SK-N-SH (cell line): ENCODE measurements around the gene PHPT1. TPM values are rescaled to one million over a fixed set of nuclear protein-coding genes. Genes with fewer than 3 reads are reported as not detected.

Experiments used
- CTCF ChIA-PET: fragments of 300-600, 350-600 bp; formaldehyde crosslinking; extraction: SDS; loops from one replicate; lab custom pipeline; 2021; lab: Yijun Ruan, JAX
- POLR2A ChIA-PET: fragments of 350-600 bp; sonication (Branson Sonifier 250); formaldehyde crosslinking; extraction: SDS; loops from one replicate; lab custom pipeline; 2020; ENCODE audit warnings: antibody characterized with exemption, inconsistent platforms; lab: Yijun Ruan, JAX
- DNase-seq: peaks from one replicate; pipeline ENCODE4 v3.0.0; 2012
- H2AFZ ChIP-seq: fragments of 200-600 bp; sonication (generic); 2 replicates; pipeline ENCODE4 v1.8.1; 2016; ENCODE audit warnings: antibody characterized with exemption, mild to moderate bottlenecking, low read depth
- H3F3A ChIP-seq: fragments of 200-600 bp; sonication (generic); replicated peaks from 2 replicates; pipeline ENCODE3; 2016; ENCODE audit warnings: antibody characterized with exemption, mild to moderate bottlenecking; ENCODE audit not compliant: insufficient read depth
- H3K27ac ChIP-seq, 2 experiments: fragments of 200-500 bp in 1 of 2; fragments of 200-600 bp in 1 of 2; sonication (Bioruptor generic) in 1 of 2; sonication (generic), shearing (Covaris generic) in 1 of 2; 2 replicates each; pipeline versions ENCODE4 v1.5.1 to v1.6.1; 2014 to 2016; ENCODE audit warnings: low read depth in 2 of 2, inconsistent platforms in 1 of 2, low read length in 1 of 2, mild to moderate bottlenecking in 1 of 2, mixed read lengths in 1 of 2
- H3K27me3 ChIP-seq: fragments of 200-600 bp; sonication (generic), shearing (Covaris generic); 2 replicates; pipeline ENCODE4 v1.6.1; 2016; ENCODE audit warnings: mixed run types; ENCODE audit not compliant: insufficient read depth
- H3K36me3 ChIP-seq, 2 experiments: fragments of 200-500 bp in 1 of 2; fragments of 200-600 bp in 1 of 2; sonication (Bioruptor generic) in 1 of 2; sonication (generic) in 1 of 2; replicated peaks in 1 of 2; 2 replicates each; pipeline versions ENCODE3 to v1.5.1; 2014 to 2016; ENCODE audit warnings: low read length in 1 of 2, mild to moderate bottlenecking in 1 of 2; ENCODE audit not compliant: insufficient read depth in 2 of 2, control insufficient read depth in 1 of 2
- H3K4me1 ChIP-seq, 2 experiments: fragments of 200-500 bp in 1 of 2; fragments of 200-600 bp in 1 of 2; sonication (Bioruptor generic) in 1 of 2; sonication (generic), shearing (Covaris generic) in 1 of 2; 2 replicates each; pipeline versions ENCODE4 v1.5.1 to v1.6.1; 2014 to 2016; ENCODE audit warnings: low read depth in 1 of 2, low read length in 1 of 2, mixed run types in 1 of 2; ENCODE audit not compliant: insufficient read depth in 2 of 2, control insufficient read depth in 1 of 2
- H3K4me2 ChIP-seq: fragments of 200-600 bp; sonication (generic), shearing (Covaris generic); 2 replicates; pipeline ENCODE4 v1.6.1; 2017; ENCODE audit warnings: mixed run types
- H3K4me3 ChIP-seq, 2 experiments: fragments of 200-500 bp in 1 of 2; fragments of 200-600 bp in 1 of 2; sonication (Bioruptor generic) in 1 of 2; sonication (generic), shearing (Covaris generic) in 1 of 2; 2 replicates each; pipeline versions ENCODE4 v1.5.1 to v1.8.1; 2014 to 2016; ENCODE audit warnings: low read depth in 2 of 2, inconsistent platforms in 1 of 2, low read length in 1 of 2, mild to moderate bottlenecking in 1 of 2, mixed read lengths in 1 of 2, moderate library complexity in 1 of 2
- H3K79me2 ChIP-seq: fragments of 200-600 bp; sonication (generic); 2 replicates; pipeline ENCODE4 v1.8.1; 2017; ENCODE audit warnings: mild to moderate bottlenecking; ENCODE audit not compliant: insufficient read depth
- H3K9ac ChIP-seq: fragments of 200-600 bp; sonication (generic); 2 replicates; pipeline ENCODE4 v1.6.1; 2017; ENCODE audit warnings: mixed run types
- H3K9me2 ChIP-seq: fragments of 200-600 bp; sonication (generic); 2 replicates; pipeline ENCODE4 v1.6.1; 2017; ENCODE audit warnings: mixed run types
- H3K9me3 ChIP-seq: fragments of 200-600 bp; sonication (generic); 2 replicates; pipeline ENCODE4 v1.6.1; 2017; ENCODE audit warnings: mixed run types, mild to moderate bottlenecking, moderate library complexity
- H4K20me1 ChIP-seq: fragments of 200-600 bp; sonication (generic); 2 replicates; pipeline ENCODE4 v1.6.1; 2017; ENCODE audit warnings: mild to moderate bottlenecking, mixed run types; ENCODE audit not compliant: insufficient read depth
- CTCF ChIP-seq: fragments of 200-600 bp; sonication (generic); IDR thresholded peaks from 2 replicates; pipeline ENCODE4 v1.6.1; 2017; ENCODE audit warnings: antibody characterized with exemption, mild to moderate bottlenecking, moderate library complexity
- GATA2 ChIP-seq: sonication (generic); formaldehyde crosslinking; IDR thresholded peaks from 2 replicates; pipeline ENCODE4 v1.5.0; 2020; ENCODE audit warnings: mild to moderate bottlenecking, missing genetic modification reagents
- IRF3 ChIP-seq: fragments of 150-350 bp; IDR thresholded peaks from 2 replicates; pipeline ENCODE4 v1.6.1; 2016; ENCODE audit warnings: mild to moderate bottlenecking, low read depth, low read length
- REST ChIP-seq: IDR thresholded peaks from 2 replicates; pipeline ENCODE4 v1.6.1; 2012; ENCODE audit warnings: mild to moderate bottlenecking, low read depth, low read length, moderate library complexity
- SIN3A ChIP-seq: IDR thresholded peaks from 2 replicates; pipeline ENCODE4 v1.6.1; 2012; ENCODE audit warnings: low read depth, mild to moderate bottlenecking, low read length, moderate library complexity, borderline replicate concordance
- TAF1 ChIP-seq: IDR thresholded peaks from 2 replicates; pipeline ENCODE4 v1.6.1; 2012; ENCODE audit warnings: low read depth, mild to moderate bottlenecking, low read length, moderate library complexity, borderline replicate concordance
- WGBS: methylation state at CpG from one replicate; pipeline ENCODE4 v1.1.6; 2017; ENCODE audit warnings: low lambda C conversion rate; 5-methylcytosine and 5-hydroxymethylcytosine counted together
- polyA plus RNA-seq, 3 experiments: library from polyadenylated mRNA; depleted of rRNA; stranded (reverse); fragments of >200 nt; gene quantifications; 2 replicates each; pipeline ENCODE4 v1.2.3, GENCODE V29; 2012

Gene PHPT1
- polyA plus RNA-seq, 1 of the 3 experiments (the other 2 are of a cell fraction), result 517 TPM

DNA sequence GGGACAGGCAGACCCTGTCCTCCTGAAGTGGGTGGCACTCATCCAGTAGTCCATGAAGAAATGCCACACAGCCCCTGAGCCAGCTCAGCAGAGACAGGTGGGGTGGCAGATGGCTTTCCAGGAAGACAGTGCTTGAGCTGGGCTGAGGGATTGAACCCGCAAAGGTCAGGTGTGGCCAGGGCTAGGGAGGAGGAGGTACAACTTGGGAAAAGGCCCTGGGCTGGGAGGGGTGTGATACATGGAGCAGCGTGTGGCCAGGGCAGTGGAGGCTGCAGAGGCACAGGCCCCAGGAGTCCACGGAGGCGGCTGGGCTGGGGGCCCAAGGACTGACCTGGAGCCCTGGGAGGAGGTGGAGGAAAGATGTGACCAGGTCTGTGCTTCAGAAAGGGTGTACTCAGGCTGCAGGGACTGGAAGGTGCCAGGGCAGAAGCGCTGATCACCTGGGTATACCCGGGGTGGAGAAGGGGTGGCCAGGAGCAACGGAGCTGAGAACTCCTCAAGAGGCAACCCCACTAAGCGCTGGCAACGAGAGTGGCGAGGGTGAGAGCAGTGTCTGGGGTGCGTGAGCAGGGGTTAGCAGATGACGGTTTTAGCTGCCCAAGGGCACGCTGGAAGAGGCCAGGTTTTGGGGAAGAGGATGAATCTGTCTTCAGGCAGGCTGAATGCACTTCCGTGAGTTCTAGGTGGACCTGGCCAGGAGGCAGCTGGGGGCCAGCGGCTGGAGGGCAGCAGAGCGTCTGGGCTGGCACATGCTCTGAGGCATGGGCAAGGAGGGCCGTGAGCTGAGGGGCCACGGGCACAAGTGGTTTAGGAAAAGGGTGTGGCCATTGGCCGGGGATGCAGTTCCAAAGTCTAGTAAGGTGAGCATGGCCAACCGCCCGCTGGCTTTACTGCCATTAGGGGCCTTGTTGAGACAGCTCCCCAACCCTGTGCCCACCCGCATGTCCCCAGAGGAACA, 45.4 kb upstream of the PHPT1 start:
- no peak overlapping the region for H2AFZ ChIP-seq
- H3K79me2 ChIP-seq, result peaks cover 9% of the 10 kb centered on the region; the same call in 1 of the 2 replicates
- H3K4me1 ChIP-seq, result peaks cover 8 to 29% of the 10 kb centered on the region in 2 experiments; a peak in 2 of 4 replicates
- H3K36me3 ChIP-seq, result peaks cover 0 to 6% of the 10 kb centered on the region in 2 experiments
- no peaks in the 10 kb centered on the region for H3K9me2 ChIP-seq
- ChIA-PET CTCF (interaction anchor here (0.6 to 1.5 kb wide), 2 partner anchors 12 to 337 kb away, joined by 3 to 8 read pairs; partner anchors contain the start of gene TMEM141), POLR2A (no interaction called here)
- no peaks in the 10 kb centered on the region for H3K9me3 ChIP-seq
- 96% methylated on average over 22 of the region's 22 CpGs for WGBS
- no peaks in the 10 kb centered on the region for H3K27me3 ChIP-seq
- TF ChIP-seq GATA2 (no peak), SIN3A (no peak), TAF1 (no peak), CTCF (no peak), REST (no peak), IRF3 (no peak)
- no peak overlapping the region for H3K27ac ChIP-seq
- H3F3A ChIP-seq, result peaks cover 6% of the 10 kb centered on the region
- H3K4me2 ChIP-seq, result no peak overlapping the region
- DNase-seq, result no peak
- H4K20me1 ChIP-seq, result no peaks in the 10 kb centered on the region
- no peak overlapping the region for H3K9ac ChIP-seq
- H3K4me3 ChIP-seq, result no peak overlapping the region
